ENCODE results near the gene HHIPL2.
"Not testable (repeated sequence)": the region's sequence is repeated elsewhere in the genome, so short reads cannot be mapped to it uniquely, and the experiment has no call there.

HHIPL2 gene

GRCh38 chr1:222540598-222540995 lies 7.3 kb downstream of the HHIPL2 start:
- DNase-seq (ENCODE audit: low read depth in 1 of 2, low spot score in 1 of 2) = no peak

- no peak for DNase-seq (ENCODE audit: low read depth in 1 of 2, low spot score in 1 of 2)
Observed at GRCh38 chr1:222539951-222540597, 7.8 kb downstream of the HHIPL2 start.

DNA sequence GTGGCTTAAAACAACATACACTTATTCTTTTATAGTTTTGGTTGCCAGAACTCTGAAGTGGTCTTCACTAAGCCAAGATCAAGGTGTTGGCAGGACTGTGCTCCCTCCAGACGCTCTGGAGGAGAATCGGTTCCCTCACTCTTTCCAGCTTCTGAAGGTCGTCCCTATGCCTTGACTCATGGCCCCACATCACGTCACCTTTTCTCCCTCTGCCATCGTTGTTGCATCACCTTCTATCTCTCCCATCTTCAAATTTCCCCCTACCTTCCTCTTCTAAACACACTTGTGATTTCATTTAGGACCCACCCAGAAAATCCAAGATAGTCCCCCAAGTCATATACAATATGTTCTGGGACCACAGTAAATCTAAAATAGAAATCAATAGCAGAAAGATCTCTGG lies 12.4 kb downstream of the HHIPL2 start:
- no peak for DNase-seq (ENCODE audit: low read depth in 1 of 2, low spot score in 1 of 2)

- no peak for DNase-seq (ENCODE audit: low read depth in 1 of 2, low spot score in 1 of 2)
Observed at GRCh38 chr1:222530852-222531251, 17.1 kb downstream of the HHIPL2 start.

DNA sequence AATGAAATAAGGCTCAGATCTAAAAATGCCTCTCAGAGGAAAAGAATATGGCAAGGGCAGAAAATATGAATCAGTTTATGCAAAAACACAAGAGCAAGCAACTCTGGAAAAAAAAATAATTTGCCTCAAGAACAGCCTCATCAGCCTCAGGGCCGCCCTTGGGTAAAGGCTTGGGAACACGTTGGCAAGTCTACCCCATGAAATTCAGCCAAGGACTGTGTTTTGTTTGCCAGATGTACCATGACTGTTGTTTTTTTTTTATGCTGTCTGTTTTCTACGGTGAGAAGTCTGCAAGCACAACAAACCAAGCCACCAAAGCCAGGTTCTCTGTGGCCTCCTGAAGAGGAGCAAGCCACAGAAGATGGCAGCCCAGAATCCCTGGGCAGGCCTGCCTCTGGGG lies 18.0 kb downstream of the HHIPL2 start:
- no peak for DNase-seq (ENCODE audit: low read depth in 1 of 2, low spot score in 1 of 2)

GRCh38 chr1:222529181-222529580 lies 18.7 kb downstream of the HHIPL2 start:
- no peak for DNase-seq (ENCODE audit: low read depth in 1 of 2, low spot score in 1 of 2)

- no peak for DNase-seq (ENCODE audit: low read depth in 1 of 2, low spot score in 1 of 2)
Observed at GRCh38 chr1:222525951-222526350, 22.0 kb downstream of the HHIPL2 start.

GRCh38 chr1:222523852-222524251 lies 24.1 kb downstream of the HHIPL2 start:
- DNase-seq (ENCODE audit: low read depth in 1 of 2, low spot score in 1 of 2) = no peak

DNA sequence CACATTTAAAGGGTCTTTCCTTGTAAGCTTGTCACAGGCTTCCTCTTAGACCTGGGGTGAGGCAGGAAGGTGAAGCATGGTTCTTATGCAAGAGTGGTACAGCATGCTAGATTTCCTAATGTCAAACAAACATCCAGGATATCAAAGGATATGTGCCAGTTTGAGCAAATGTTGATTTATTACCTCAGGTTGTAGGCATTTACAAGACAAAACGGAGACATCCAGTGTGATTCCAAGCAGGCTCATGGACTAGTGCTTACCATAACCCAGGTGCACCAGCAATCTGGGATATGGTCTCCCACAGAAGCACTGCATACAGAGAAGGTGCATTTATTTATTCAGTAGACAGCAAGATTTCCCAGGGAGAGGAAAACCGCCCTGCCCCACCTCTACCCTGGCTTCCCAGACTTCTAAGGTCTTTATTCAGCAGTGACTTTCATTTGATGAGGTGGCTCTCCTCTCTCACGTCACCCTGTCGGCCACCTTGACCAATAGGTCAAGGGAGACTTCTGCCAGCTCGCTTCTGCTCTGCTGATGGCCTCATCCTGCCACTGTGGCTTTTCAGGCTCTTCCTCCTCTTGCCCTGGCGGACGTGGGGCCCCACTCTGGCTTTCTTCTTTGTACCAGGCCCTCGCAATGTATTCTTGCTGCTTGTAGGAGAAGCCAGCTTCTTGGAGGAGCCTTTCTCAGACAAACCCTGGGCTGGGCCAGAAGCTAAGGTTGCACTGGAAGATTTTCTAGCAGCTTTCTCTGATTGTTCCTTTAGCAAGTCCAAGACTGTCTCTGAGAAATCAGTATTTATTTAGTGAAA lies 25.6 kb downstream of the HHIPL2 start:
- DNase-seq (ENCODE audit: low read depth in 1 of 2, low spot score in 1 of 2) = no peak

- no peak for DNase-seq (ENCODE audit: low read depth in 1 of 2, low spot score in 1 of 2)
Observed at GRCh38 chr1:222521299-222522104, 26.4 kb downstream of the HHIPL2 start.

GRCh38 chr1:222489496-222489895 lies 58.4 kb downstream of the HHIPL2 start:
- not testable (repeated sequence) for DNase-seq (ENCODE audit: low read depth in 1 of 2, low spot score in 1 of 2)

DNA sequence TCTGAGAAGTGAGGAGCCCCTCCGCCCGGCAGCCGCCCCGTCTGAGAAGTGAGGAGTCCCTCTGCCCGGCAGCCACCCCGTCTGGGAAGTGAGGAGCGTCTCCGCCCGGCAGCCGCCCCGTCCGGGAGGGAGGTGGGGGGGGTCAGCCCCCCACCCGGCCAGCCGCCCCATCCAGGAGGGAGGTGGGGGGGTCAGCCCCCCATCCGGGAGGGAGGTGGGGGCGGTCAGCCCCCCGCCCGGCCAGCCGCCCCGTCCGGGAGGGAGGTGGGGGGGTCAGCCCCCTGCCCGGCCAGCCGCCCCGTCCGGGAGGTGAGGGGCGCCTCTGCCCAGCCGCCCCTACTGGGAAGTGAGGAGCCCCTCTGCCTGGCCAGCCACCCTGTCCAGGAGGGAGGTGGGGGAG lies 60.1 kb downstream of the HHIPL2 start:
- DNase-seq (ENCODE audit: low read depth in 1 of 2, low spot score in 1 of 2) = not testable (repeated sequence)

DNA sequence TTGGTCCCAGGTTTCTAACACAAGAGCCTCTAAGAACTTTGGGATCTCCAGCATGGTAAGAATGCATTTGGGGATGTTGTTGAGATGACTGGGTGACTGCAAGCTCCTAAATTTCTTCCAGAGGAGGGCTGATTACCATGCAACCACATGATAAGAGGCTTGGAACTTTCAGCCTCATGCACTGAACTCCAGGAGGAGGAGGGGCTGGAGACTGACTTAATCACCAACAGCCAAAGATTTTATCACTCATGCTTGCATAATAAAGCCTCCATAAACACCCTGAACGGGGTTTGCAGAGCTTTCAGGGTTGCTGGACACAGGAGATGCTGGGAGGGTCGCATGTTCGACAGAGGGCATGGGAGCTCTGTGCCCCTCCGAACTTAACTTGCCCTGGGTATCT lies 63.9 kb downstream of the HHIPL2 start:
- not testable (repeated sequence) for DNase-seq (ENCODE audit: low read depth in 1 of 2, low spot score in 1 of 2)

DNA sequence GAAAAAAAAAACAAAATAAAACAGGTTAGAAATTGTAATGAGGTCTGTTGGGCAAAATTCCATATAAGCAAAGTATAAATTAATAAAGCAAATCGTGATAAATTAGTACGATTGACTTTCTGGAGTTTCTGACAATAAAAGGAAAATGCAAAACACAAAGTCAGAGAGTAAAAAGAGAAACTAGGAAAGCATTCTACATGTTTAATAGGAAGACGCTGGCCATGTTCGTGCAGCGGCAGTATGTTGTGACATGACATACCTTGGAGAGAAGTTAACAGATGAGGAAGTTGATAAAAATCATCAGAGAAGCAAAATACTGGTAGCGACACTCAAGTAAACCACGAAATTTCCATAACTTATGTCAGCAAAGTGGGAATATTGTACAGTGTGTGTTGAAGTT lies 68.3 kb downstream of the HHIPL2 start:
- DNase-seq (ENCODE audit: low read depth in 1 of 2, low spot score in 1 of 2) = not testable (repeated sequence)

DNA sequence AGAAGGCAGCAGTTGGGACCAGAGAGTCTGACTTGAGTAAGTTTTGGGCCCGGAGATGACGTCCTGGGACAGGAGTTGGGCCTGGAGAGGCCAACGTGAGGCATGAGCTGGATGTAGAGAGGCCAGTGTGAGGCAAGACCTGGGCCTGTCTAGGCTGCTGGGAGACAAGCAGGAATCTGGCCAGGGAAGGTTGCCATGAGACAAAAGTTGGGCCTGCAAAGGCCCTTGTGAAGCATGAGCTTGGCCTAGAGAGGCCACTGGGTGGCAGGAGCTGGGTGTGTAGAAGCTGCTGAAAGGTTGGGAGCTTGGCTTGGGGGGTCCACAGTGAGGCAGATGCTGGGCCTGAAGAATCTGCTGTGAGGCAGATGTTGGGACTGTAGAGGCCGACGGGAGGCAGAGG lies 71.5 kb downstream of the HHIPL2 start:
- not testable (repeated sequence) for DNase-seq (ENCODE audit: low read depth in 1 of 2, low spot score in 1 of 2)

- DNase-seq (ENCODE audit: low read depth in 1 of 2, low spot score in 1 of 2) = not testable (repeated sequence)
Observed at GRCh38 chr1:222473717-222474116, 74.2 kb downstream of the HHIPL2 start.

DNA sequence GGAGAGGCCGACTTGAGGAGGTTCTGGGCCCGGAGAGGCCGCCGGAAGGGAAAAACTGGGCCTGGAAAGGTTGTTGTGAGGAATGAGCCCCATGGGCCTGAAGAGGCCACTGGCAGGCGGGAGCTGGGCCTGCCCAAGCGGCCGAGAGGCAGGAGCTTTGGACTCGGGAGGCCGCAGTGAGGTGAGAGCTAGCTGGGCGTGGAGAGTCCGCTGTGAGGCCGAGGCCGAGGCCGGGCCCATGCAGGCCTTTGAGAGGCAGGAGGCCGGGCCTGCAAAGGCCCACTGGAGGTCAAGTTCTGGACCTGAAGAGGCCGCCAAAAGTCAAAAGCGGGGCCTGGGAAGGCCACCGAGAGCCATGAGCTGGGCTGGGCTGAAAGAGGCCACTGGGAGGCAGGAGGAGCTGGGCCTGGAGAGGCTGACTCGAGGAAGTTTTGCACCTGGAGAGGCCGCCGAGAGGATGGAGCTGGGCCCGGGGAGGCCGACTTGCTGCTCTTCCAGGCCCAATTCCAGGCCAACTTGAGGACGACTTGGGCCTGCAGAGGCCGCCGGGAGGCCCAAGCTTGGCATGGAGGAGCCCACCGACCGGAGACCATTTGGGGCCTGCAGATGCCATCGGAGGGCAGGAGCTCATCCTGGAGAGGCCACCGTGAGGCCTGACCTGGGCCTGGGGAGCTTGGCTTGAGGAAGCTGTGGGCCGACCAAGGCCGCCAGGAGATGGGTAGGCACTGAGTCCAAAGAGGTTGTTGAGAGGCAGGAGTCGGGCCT lies 74.9 kb downstream of the HHIPL2 start:
- DNase-seq (ENCODE audit: low read depth in 1 of 2, low spot score in 1 of 2) = not testable (repeated sequence)

Measured in activated CD4-positive, alpha-beta T cell treated with anti-CD3 and anti-CD28 coated beads, Interleukin-2, amount 50 U/mL, for 24 hours (primary cell).